IMR-90 (cell line): ENCODE results near the gene ICAM1. TPM values are rescaled to one million over a fixed set of nuclear protein-coding genes. Genes with fewer than 3 reads are reported as not detected.

ENCODE experiments used
- ATAC-seq: fragments of 200-7000 bp; cut with Tn5 transposase; 2 replicates; pipeline ENCODE4 v1.9.1; 2020; ENCODE audit warnings: low read depth, mild to moderate bottlenecking, moderate library complexity
- BruUV-seq: library from RNA; stranded (reverse); fragments of 400-500 nt; replicated peaks from 2 replicates; lab custom pipeline; 2021; lab: Mats Ljungman, UMichigan
- CTCF ChIA-PET: fragments of 300-600 bp; formaldehyde crosslinking; extraction: SDS; loops from one replicate; lab custom pipeline; 2021; ENCODE audit warnings: antibody characterized with exemption; lab: Yijun Ruan, JAX
- POLR2A ChIA-PET: fragments of 300-600 bp; sonication (Branson Sonifier 250); formaldehyde crosslinking; loops from one replicate; lab custom pipeline; 2022; ENCODE audit warnings: antibody characterized with exemption; ENCODE audit not compliant: unreplicated experiment; lab: Charles Lee
- DNase-seq: peaks from one replicate; pipeline ENCODE4 v3.0.0; 2013
- H2AFZ ChIP-seq: replicated peaks from 2 replicates; pipeline ENCODE3; 2013; ENCODE audit warnings: low read length, mild to moderate bottlenecking; ENCODE audit not compliant: poor library complexity
- H2AK5ac ChIP-seq: 2 replicates; pipeline ENCODE4 v1.6.1; 2013; ENCODE audit warnings: low read depth, low read length, inconsistent platforms
- H2AK9ac ChIP-seq: replicated peaks from 2 replicates; pipeline ENCODE3; 2013; ENCODE audit warnings: mild to moderate bottlenecking, low read depth, low read length, moderate library complexity; ENCODE audit not compliant: poor library complexity
- H2BK120ac ChIP-seq: 2 replicates; pipeline ENCODE4 v1.6.1; 2013; ENCODE audit warnings: low read depth, low read length, inconsistent platforms
- H2BK15ac ChIP-seq: 3 replicates; pipeline ENCODE4 v1.6.1; 2013; ENCODE audit warnings: low read depth, low read length, inconsistent platforms
- H2BK20ac ChIP-seq: 2 replicates; pipeline ENCODE4 v1.6.1; 2013; ENCODE audit warnings: low read depth, mild to moderate bottlenecking, inconsistent platforms, low read length, moderate library complexity
- H2BK5ac ChIP-seq: 2 replicates; pipeline ENCODE4 v1.6.1; 2013; ENCODE audit warnings: mild to moderate bottlenecking, low read depth, low read length, inconsistent platforms; ENCODE audit not compliant: poor library complexity, severe bottlenecking
- H3K14ac ChIP-seq: replicated peaks from 2 replicates; pipeline ENCODE4 v1.6.1; 2013; ENCODE audit warnings: low read depth, low read length, inconsistent platforms
- H3K18ac ChIP-seq: 2 replicates; pipeline ENCODE4 v1.6.1; 2013; ENCODE audit warnings: low read depth, low read length, control low read depth
- H3K23ac ChIP-seq: 2 replicates; pipeline ENCODE4 v1.6.1; 2013; ENCODE audit warnings: low read depth, low read length, inconsistent platforms
- H3K27ac ChIP-seq: 2 replicates; pipeline ENCODE4 v1.5.1; 2013; ENCODE audit warnings: mild to moderate bottlenecking, control low read depth, low read length; ENCODE audit not compliant: insufficient read depth
- H3K27me3 ChIP-seq: 2 replicates; pipeline ENCODE4 v1.6.1; 2013; ENCODE audit warnings: low read length; ENCODE audit not compliant: control insufficient read depth, insufficient read depth
- H3K36me3 ChIP-seq: 2 replicates; pipeline ENCODE4 v1.6.1; 2013; ENCODE audit warnings: low read length, mixed read lengths; ENCODE audit not compliant: control insufficient read depth, insufficient read depth
- H3K4ac ChIP-seq: 2 replicates; pipeline ENCODE4 v1.6.1; 2013; ENCODE audit warnings: low read depth, low read length, inconsistent platforms
- H3K4me1 ChIP-seq: 2 replicates; pipeline ENCODE4 v1.6.1; 2013; ENCODE audit warnings: low read length, mixed read lengths; ENCODE audit not compliant: control insufficient read depth, insufficient read depth
- H3K4me2 ChIP-seq: 2 replicates; pipeline ENCODE4 v1.6.1; 2013; ENCODE audit warnings: low read depth, mild to moderate bottlenecking, control low read depth, low read length, moderate library complexity
- H3K4me3 ChIP-seq: 2 replicates; pipeline ENCODE4 v1.5.1; 2013; ENCODE audit warnings: low read depth, mild to moderate bottlenecking, control low read depth, low read length, moderate library complexity; ENCODE audit not compliant: insufficient read depth
- H3K56ac ChIP-seq: 2 replicates; pipeline ENCODE4 v1.6.1; 2013; ENCODE audit warnings: low read length, inconsistent platforms; ENCODE audit not compliant: insufficient read depth; ENCODE audit errors: extremely low read depth
- H3K79me1 ChIP-seq, 2 experiments: 2 replicates each; pipeline ENCODE4 v1.6.1; 2013; ENCODE audit warnings: low read length in 2 of 2, inconsistent platforms in 1 of 2, low read depth in 1 of 2
- H3K9ac ChIP-seq: 2 replicates; pipeline ENCODE4 v1.6.1; 2013; ENCODE audit warnings: low read depth, low read length, control low read depth
- H3K9me1 ChIP-seq: 2 replicates; pipeline ENCODE4 v1.6.1; 2013; ENCODE audit warnings: low read length, inconsistent platforms; ENCODE audit not compliant: insufficient read depth
- H3K9me3 ChIP-seq: 2 replicates; pipeline ENCODE4 v1.6.1; 2013; ENCODE audit warnings: low read length; ENCODE audit not compliant: control insufficient read depth, insufficient read depth
- H4K20me1 ChIP-seq: 2 replicates; pipeline ENCODE4 v1.6.1; 2013; ENCODE audit warnings: low read length, inconsistent platforms; ENCODE audit not compliant: insufficient read depth
- H4K5ac ChIP-seq: 2 replicates; pipeline ENCODE4 v1.6.1; 2013; ENCODE audit warnings: mild to moderate bottlenecking, low read depth, low read length, control low read depth
- H4K8ac ChIP-seq, 2 experiments: 2 replicates each; pipeline ENCODE4 v1.6.1; 2013; ENCODE audit warnings: low read depth in 2 of 2, low read length in 2 of 2, control low read depth in 1 of 2, inconsistent platforms in 1 of 2
- H4K91ac ChIP-seq: 2 replicates; pipeline ENCODE4 v1.6.1; 2013; ENCODE audit warnings: low read depth, low read length, inconsistent platforms; ENCODE audit not compliant: insufficient read depth
- BHLHE40 ChIP-seq: fragments of 150-350 bp; IDR thresholded peaks from 2 replicates; pipeline ENCODE4 v1.6.1; 2016; ENCODE audit warnings: mild to moderate bottlenecking, low read depth, low read length
- CHD1 ChIP-seq: IDR thresholded peaks from 2 replicates; pipeline ENCODE4 v1.6.1; 2012; ENCODE audit warnings: low read depth, low read length, improper control_type of control experiment
- ELK1 ChIP-seq: fragments of 150-350 bp; IDR thresholded peaks from 2 replicates; pipeline ENCODE4 v1.6.1; 2016; ENCODE audit warnings: low read depth, mild to moderate bottlenecking, low read length, moderate library complexity, borderline replicate concordance
- MAFK ChIP-seq: IDR thresholded peaks from 2 replicates; pipeline ENCODE4 v1.6.1; 2012; ENCODE audit warnings: low read depth, low read length, improper control_type of control experiment
- MAZ ChIP-seq: IDR thresholded peaks from 2 replicates; pipeline ENCODE4 v1.6.1; 2012; ENCODE audit warnings: low read depth, mild to moderate bottlenecking, low read length, improper control_type of control experiment, moderate library complexity, borderline replicate concordance
- MXI1 ChIP-seq: IDR thresholded peaks from 2 replicates; pipeline ENCODE4 v1.6.1; 2012; ENCODE audit warnings: low read depth, mild to moderate bottlenecking, low read length, moderate library complexity, borderline replicate concordance
- POLR2A ChIP-seq: IDR thresholded peaks from 2 replicates; pipeline ENCODE4 v1.6.1; 2012; ENCODE audit warnings: mild to moderate bottlenecking, low read depth, low read length
- RAD21 ChIP-seq: IDR thresholded peaks from 2 replicates; pipeline ENCODE4 v1.6.1; 2012; ENCODE audit warnings: low read length, improper control_type of control experiment
- RCOR1 ChIP-seq: IDR thresholded peaks from 2 replicates; pipeline ENCODE4 v1.6.1; 2012; ENCODE audit warnings: mild to moderate bottlenecking, low read length, improper control_type of control experiment; ENCODE audit not compliant: insufficient replicate concordance
- RFX5 ChIP-seq: IDR thresholded peaks from 2 replicates; pipeline ENCODE4 v1.8.0; 2012; ENCODE audit warnings: low read depth, mild to moderate bottlenecking, low read length, moderate library complexity
- SMC3 ChIP-seq: fragments of 150-350 bp; IDR thresholded peaks from 2 replicates; pipeline ENCODE4 v1.6.1; 2016; ENCODE audit warnings: low read depth, mild to moderate bottlenecking, antibody characterized with exemption, low read length, moderate library complexity
- WGBS, 2 experiments: methylation state at CpG; one replicate each; pipeline versions ENCODE4 v1.1.5 to v1.1.7; 2013; ENCODE audit warnings: missing lambda C conversion rate in 2 of 2; ENCODE audit not compliant: insufficient read length in 1 of 2; ENCODE audit errors: extremely low coverage in 2 of 2; 5-methylcytosine and 5-hydroxymethylcytosine counted together
- dilution Hi-C: fragments of 300-500 bp; cut with HindIII; formaldehyde crosslinking; loops from one replicate; pipeline ENCODE4 v1.14.3; 2018; ENCODE audit warnings: low sequenced_read_pairs; ENCODE audit not compliant: unreplicated experiment
- in situ Hi-C: fragments of 300-500 bp; cut with MboI; formaldehyde crosslinking; loops from 3 replicates; pipeline ENCODE4 v1.14.3; 2019; ENCODE audit warnings: low sequenced_read_pairs, inconsistent platforms, mixed read lengths
- intact Hi-C: fragments of 100-400 bp; cut with micrococcal nuclease; formaldehyde crosslinking; loops from 2 replicates; pipeline ENCODE4 v1.10.0; 2022
- polyA plus RNA-seq, 3 experiments: library from polyadenylated mRNA; depleted of rRNA; stranded (reverse); fragments of >200 nt; gene quantifications; 2 replicates each; pipeline ENCODE4 v1.2.3, GENCODE V29; 2012; ENCODE audit warnings: low replicate concordance in 1 of 3
- total RNA-seq: library from RNA; depleted of rRNA; stranded (reverse); fragments of >200 nt; gene quantifications from 2 replicates; pipeline ENCODE4 v1.2.3, GENCODE V29; 2012
- TF ChIP-seq, protein P1 (sequence below): fragments of 150-350 bp; IDR thresholded peaks from 2 replicates; pipeline ENCODE4 v1.6.1; 2017; ENCODE audit warnings: mild to moderate bottlenecking, antibody characterized with exemption, low read length, low read depth
- TF ChIP-seq, protein P2 (sequence below): conservative IDR thresholded peaks from 2 replicates; pipeline ENCODE4 v1.5.1; 2012; ENCODE audit warnings: mild to moderate bottlenecking, low read depth, low read length, improper control_type of control experiment

Gene ICAM1
- total and polyA plus RNA-seq, 2 of the 4 experiments (the other 2 are of a cell fraction): 10.6 to 19.1 TPM

GRCh38 chr19:10228393-10228792, 42.5 kb upstream of the ICAM1 start:
- Histone ChIP-seq H3K27me3 (no peaks in the 10 kb centered on the region), H2BK5ac (peak overlapping the region; percentile 32), H3K18ac (no peak overlapping the region; the same call in 1 of the 2 replicates), H2BK120ac (no peak overlapping the region), H3K79me1 (peaks cover 29 to 72% of the 10 kb centered on the region in 2 experiments; a peak in 3 of 4 replicates), H3K23ac (peak overlapping the region; percentile 64; the same call in 1 of the 2 replicates), H3K9me1 (peaks cover 25% of the 10 kb centered on the region), H2AFZ (peak overlapping the region; percentile 40), H3K4ac (peak overlapping the region; percentile 66), H3K4me3 (no peak overlapping the region; the same call in 1 of the 2 replicates), H4K5ac (peak overlapping the region; percentile 3; the same call in 1 of the 2 replicates), H4K8ac (peak overlapping the region in 1 of 2 experiments; percentile 37; a peak in 1 of 4 replicates), H4K91ac (no peak overlapping the region), H3K56ac (no peak overlapping the region), H3K9me3 (no peaks in the 10 kb centered on the region), H3K4me1 (peaks cover 27% of the 10 kb centered on the region), H3K36me3 (peaks cover 21% of the 10 kb centered on the region), H2AK9ac (peak overlapping the region; percentile 77), H3K14ac (0 out of 2 replicates have a peak overlapping the region, but pooled peaks have one; percentile 31), H2AK5ac (peak overlapping the region; percentile 92), H3K27ac (peak overlapping the region; percentile 38; the same call in 1 of the 2 replicates), H2BK20ac (peak overlapping the region; percentile 5; the same call in 1 of the 2 replicates), H4K20me1 (peaks cover 29% of the 10 kb centered on the region), H3K4me2 (peak overlapping the region; percentile 27; the same call in 1 of the 2 replicates), H2BK15ac (no peak overlapping the region), H3K9ac (no peak overlapping the region)
- intact Hi-C loops: no loop called here
- ChIA-PET POLR2A (interaction anchor here (0.7 kb wide), 1 partner anchor 8 kb away, joined by 5 read pairs; no protein-coding TSS in a partner anchor), CTCF (interaction anchor here (1.0 kb wide), 1 partner anchor 11 kb away, joined by 4 read pairs; no protein-coding TSS in a partner anchor)
- in situ Hi-C loops: no loop called here
- dilution Hi-C loops: no loop called here
- no CpG with 5 or more reads among the region's 5 CpGs for WGBS, 2 experiments
- ATAC-seq (no peak), DNase-seq (no peak)
- no peak for TF ChIP-seq SMC3
- no peak for TF ChIP-seq POLR2A
- TF ChIP-seq MAZ: no peak
- no peak for TF ChIP-seq ELK1
- no peak for TF ChIP-seq RFX5
- TF ChIP-seq BHLHE40: no peak
- TF ChIP-seq, protein P1, sequence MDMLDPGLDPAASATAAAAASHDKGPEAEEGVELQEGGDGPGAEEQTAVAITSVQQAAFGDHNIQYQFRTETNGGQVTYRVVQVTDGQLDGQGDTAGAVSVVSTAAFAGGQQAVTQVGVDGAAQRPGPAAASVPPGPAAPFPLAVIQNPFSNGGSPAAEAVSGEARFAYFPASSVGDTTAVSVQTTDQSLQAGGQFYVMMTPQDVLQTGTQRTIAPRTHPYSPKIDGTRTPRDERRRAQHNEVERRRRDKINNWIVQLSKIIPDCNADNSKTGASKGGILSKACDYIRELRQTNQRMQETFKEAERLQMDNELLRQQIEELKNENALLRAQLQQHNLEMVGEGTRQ: no peak
- no peak for TF ChIP-seq MXI1
- TF ChIP-seq RAD21: no peak
- TF ChIP-seq MAFK: no peak
- TF ChIP-seq RCOR1: no peak
- no peak for TF ChIP-seq CHD1
- TF ChIP-seq, protein P2, sequence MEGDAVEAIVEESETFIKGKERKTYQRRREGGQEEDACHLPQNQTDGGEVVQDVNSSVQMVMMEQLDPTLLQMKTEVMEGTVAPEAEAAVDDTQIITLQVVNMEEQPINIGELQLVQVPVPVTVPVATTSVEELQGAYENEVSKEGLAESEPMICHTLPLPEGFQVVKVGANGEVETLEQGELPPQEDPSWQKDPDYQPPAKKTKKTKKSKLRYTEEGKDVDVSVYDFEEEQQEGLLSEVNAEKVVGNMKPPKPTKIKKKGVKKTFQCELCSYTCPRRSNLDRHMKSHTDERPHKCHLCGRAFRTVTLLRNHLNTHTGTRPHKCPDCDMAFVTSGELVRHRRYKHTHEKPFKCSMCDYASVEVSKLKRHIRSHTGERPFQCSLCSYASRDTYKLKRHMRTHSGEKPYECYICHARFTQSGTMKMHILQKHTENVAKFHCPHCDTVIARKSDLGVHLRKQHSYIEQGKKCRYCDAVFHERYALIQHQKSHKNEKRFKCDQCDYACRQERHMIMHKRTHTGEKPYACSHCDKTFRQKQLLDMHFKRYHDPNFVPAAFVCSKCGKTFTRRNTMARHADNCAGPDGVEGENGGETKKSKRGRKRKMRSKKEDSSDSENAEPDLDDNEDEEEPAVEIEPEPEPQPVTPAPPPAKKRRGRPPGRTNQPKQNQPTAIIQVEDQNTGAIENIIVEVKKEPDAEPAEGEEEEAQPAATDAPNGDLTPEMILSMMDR: no peak
- no TSS peak for BruUV-seq
